Measurements from ENCODE around the gene OGA. TPM values are rescaled to one million over a fixed set of nuclear protein-coding genes. Genes with fewer than 3 reads are reported as not detected.

The OGA gene
- total RNA-seq, 1 donor from 2014 or later, result 275 TPM

GRCh38 chr10:101858723-101859500 is 40.7 kb upstream of the OGA start:
- H3K27ac ChIP-seq, result no peak overlapping the region
- no peaks in the 10 kb centered on the region for H3K27me3 ChIP-seq
- H3K9me3 ChIP-seq (ENCODE audit: low read depth), result peaks cover 9% of the 10 kb centered on the region
- H2AFZ ChIP-seq (replicated peaks), result no peak overlapping the region
- no peak for DNase-seq (ENCODE audit: low spot score)
- H3K36me3 Mint-ChIP-seq, result peaks cover 15% of the 10 kb centered on the region
- no peaks in the 10 kb centered on the region for H3K4me1 Mint-ChIP-seq
- no peak overlapping the region for H3K9ac ChIP-seq
- no peak overlapping the region for H3K27ac Mint-ChIP-seq
- no peaks in the 10 kb centered on the region for H3K4me1 ChIP-seq
- no peak overlapping the region for H3K4me2 ChIP-seq
- peaks cover 11% of the 10 kb centered on the region for H3K9me3 Mint-ChIP-seq
- peaks cover 3% of the 10 kb centered on the region for H3K36me3 ChIP-seq
- H3K79me2 ChIP-seq (ENCODE audit: low read depth), result no peaks in the 10 kb centered on the region
- H3F3A ChIP-seq (ENCODE audit: low read depth), result no peaks in the 10 kb centered on the region
- H3K4me3 ChIP-seq, result no peak overlapping the region
- no peak for TF ChIP-seq CTCF (IDR thresholded peaks at IDR 0.05)
- no peak for TF ChIP-seq EZH2phosphoT487 (IDR thresholded peaks at IDR 0.05)
- no peak for TF ChIP-seq EZH2 (IDR thresholded peaks at IDR 0.05)
- H3K4me3 Mint-ChIP-seq, result no peak overlapping the region
- no peaks in the 10 kb centered on the region for H4K20me1 ChIP-seq (ENCODE audit: low read depth)
- no peaks in the 10 kb centered on the region for H3K27me3 Mint-ChIP-seq (ENCODE audit: insufficient read depth, low read depth)

- Histone ChIP-seq H3K4me1 (no peaks in the 10 kb centered on the region), H3K27me3 (no peaks in the 10 kb centered on the region), H4K20me1 (ENCODE audit: low read depth) (no peaks in the 10 kb centered on the region), H3K9ac (no peak overlapping the region), H3K27ac (no peak overlapping the region), H2AFZ (replicated peaks) (no peak overlapping the region), H3K79me2 (ENCODE audit: low read depth) (no peaks in the 10 kb centered on the region), H3K4me3 (no peak overlapping the region), H3K36me3 (peaks cover 3% of the 10 kb centered on the region), H3K9me3 (ENCODE audit: low read depth) (peaks cover 9% of the 10 kb centered on the region), H3F3A (ENCODE audit: low read depth) (no peaks in the 10 kb centered on the region), H3K4me2 (no peak overlapping the region)
- Mint-ChIP-seq H3K9me3 (peaks cover 11% of the 10 kb centered on the region), H3K4me3 (no peak overlapping the region), H3K4me1 (no peaks in the 10 kb centered on the region), H3K36me3 (peaks cover 15% of the 10 kb centered on the region), H3K27ac (no peak overlapping the region), H3K27me3 (ENCODE audit: insufficient read depth, low read depth) (no peaks in the 10 kb centered on the region)
- TF ChIP-seq CTCF (IDR thresholded peaks at IDR 0.05) (no peak), EZH2 (IDR thresholded peaks at IDR 0.05) (no peak), EZH2phosphoT487 (IDR thresholded peaks at IDR 0.05) (no peak)
- no peak for DNase-seq (ENCODE audit: low spot score)
Observed at GRCh38 chr10:101857802-101858476, 39.7 kb upstream of the OGA start.

- Histone ChIP-seq H3K27ac (no peak overlapping the region), H3K27me3 (no peaks in the 10 kb centered on the region), H3K4me3 (no peak overlapping the region), H2AFZ (replicated peaks) (no peak overlapping the region), H4K20me1 (ENCODE audit: low read depth) (peaks cover 5% of the 10 kb centered on the region), H3K4me1 (no peaks in the 10 kb centered on the region), H3F3A (ENCODE audit: low read depth) (no peaks in the 10 kb centered on the region), H3K9ac (no peak overlapping the region), H3K9me3 (ENCODE audit: low read depth) (peaks cover 9% of the 10 kb centered on the region), H3K79me2 (ENCODE audit: low read depth) (no peaks in the 10 kb centered on the region), H3K4me2 (no peak overlapping the region), H3K36me3 (no peaks in the 10 kb centered on the region)
- Mint-ChIP-seq H3K4me1 (no peaks in the 10 kb centered on the region), H3K27ac (no peak overlapping the region), H3K4me3 (no peak overlapping the region), H3K27me3 (ENCODE audit: insufficient read depth, low read depth) (no peaks in the 10 kb centered on the region), H3K36me3 (peaks cover 12% of the 10 kb centered on the region), H3K9me3 (peaks cover 11% of the 10 kb centered on the region)
- TF ChIP-seq EZH2 (IDR thresholded peaks at IDR 0.05), result no peak
- no peak for TF ChIP-seq CTCF (IDR thresholded peaks at IDR 0.05)
- TF ChIP-seq EZH2phosphoT487 (IDR thresholded peaks at IDR 0.05), result no peak
- DNase-seq (ENCODE audit: low spot score), result no peak
Observed at GRCh38 chr10:101856626-101857025, 38.4 kb upstream of the OGA start.

All from neural progenitor cell (in vitro differentiated cells).